Measurements from ENCODE around the gene BAG3. TPM values are rescaled to one million over a fixed set of nuclear protein-coding genes. Genes with fewer than 3 reads are reported as not detected.

BAG3 gene
- total and polyA plus RNA-seq, 9 of the 15 experiments (the other 6 are each of a cell fraction or from before 2014, with no cell fraction given), result 2.6 to 27.4 (median 7.2) TPM

GRCh38 chr10:119725517-119725827, 74.3 kb downstream of the BAG3 start (continued):
- TF ChIP-seq L3MBTL2 (IDR thresholded peaks at IDR 0.05) (peak; percentile 10; the same call in 1 of the 2 replicates), NFE2 (IDR thresholded peaks at IDR 0.05; ENCODE audit: low read depth) (no peak), EP400 (IDR thresholded peaks at IDR 0.05) (peak; percentile 39; the same call in 1 of the 2 replicates), ZNF224 (CRISPR knock-in tag; IDR thresholded peaks at IDR 0.05) (no peak), BCL6 (CRISPR knock-in tag; IDR thresholded peaks at IDR 0.05) (no peak), KDM5B (IDR thresholded peaks at IDR 0.05; ENCODE audit: insufficient replicate concordance, low read depth, low read length) (peak; percentile 36), POLR2B (IDR thresholded peaks at IDR 0.05; ENCODE audit: low read depth, partially characterized antibody) (peak; percentile 90), FOXK2 (conservative IDR thresholded peaks at IDR 0.05 in 1 of 2, IDR thresholded peaks at IDR 0.05 in 1 of 2; ENCODE audit: low read depth in 2 of 2) (0 out of 4 replicates have a peak, but pooled peaks of 1 of the 2 experiments have one; percentile 10), CREB1 (IDR thresholded peaks at IDR 0.05) (no peak), CREB1 (CRISPR knock-in tag; IDR thresholded peaks at IDR 0.05) (no peak; the same call in 1 of the 2 replicates), ZNF75A (CRISPR knock-in tag; IDR thresholded peaks at IDR 0.05) (no peak), CC2D1A (IDR thresholded peaks at IDR 0.05) (no peak), FOXP4 (CRISPR knock-in tag; IDR thresholded peaks at IDR 0.05; ENCODE audit: borderline replicate concordance) (no peak), XRCC5 (IDR thresholded peaks at IDR 0.05; ENCODE audit: low read depth, low read length) (no peak), POLR2G (IDR thresholded peaks at IDR 0.05; ENCODE audit: low read depth, low read length) (peak; percentile 91), FOXA3 (CRISPR knock-in tag; conservative IDR thresholded peaks at IDR 0.05 in 1 of 2, IDR thresholded peaks at IDR 0.05 in 1 of 2) (no peak), LCOR (CRISPR knock-in tag; IDR thresholded peaks at IDR 0.05) (no peak), ZHX1 (conservative IDR thresholded peaks at IDR 0.05; ENCODE audit: low read length) (no peak), GABPA (tag; conservative IDR thresholded peaks at IDR 0.05; ENCODE audit: low read depth) (no peak; the same call in 1 of the 2 replicates), MLX (CRISPR knock-in tag; conservative IDR thresholded peaks at IDR 0.05) (no peak), TEAD2 (tag; IDR thresholded peaks at IDR 0.05) (no peak), OTX1 (CRISPR knock-in tag; IDR thresholded peaks at IDR 0.05) (0 out of 2 replicates have a peak, but pooled peaks have one; percentile 56), ATF6 (CRISPR knock-in tag; IDR thresholded peaks at IDR 0.05) (0 out of 2 replicates have a peak, but pooled peaks have one; percentile 59)
